SU-DHL-6 (cell line): ENCODE data around the gene WDR7.

Experiments
- CTCF ChIP-seq: fragments of 200-600 bp; sonication (generic); IDR thresholded peaks from one replicate; pipeline ENCODE4 v1.5.1; 2017; ENCODE audit warnings: antibody characterized with exemption, mild to moderate bottlenecking, low read length, moderate library complexity; ENCODE audit not compliant: insufficient read depth, poor library complexity, severe bottlenecking
- EZH2phosphoT487 ChIP-seq: fragments of 200-600 bp; sonication (generic), shearing (Covaris generic); conservative IDR thresholded peaks from 2 replicates; pipeline ENCODE4 v1.6.1; 2018; ENCODE audit warnings: mild to moderate bottlenecking, antibody characterized with exemption, low read length, moderate library complexity, mixed read lengths

GRCh38 chr18:56676639-56677038 lies 25.5 kb downstream of the WDR7 start:
- TF ChIP-seq CTCF (no peak), EZH2phosphoT487 (no peak)
